ENCODE data around the gene LRCH2. TPM values are rescaled to one million over a fixed set of nuclear protein-coding genes. Genes with fewer than 3 reads are reported as not detected.

The LRCH2 gene
- total RNA-seq, 1 experiment from 2014 or later = 0.89 TPM

DNA sequence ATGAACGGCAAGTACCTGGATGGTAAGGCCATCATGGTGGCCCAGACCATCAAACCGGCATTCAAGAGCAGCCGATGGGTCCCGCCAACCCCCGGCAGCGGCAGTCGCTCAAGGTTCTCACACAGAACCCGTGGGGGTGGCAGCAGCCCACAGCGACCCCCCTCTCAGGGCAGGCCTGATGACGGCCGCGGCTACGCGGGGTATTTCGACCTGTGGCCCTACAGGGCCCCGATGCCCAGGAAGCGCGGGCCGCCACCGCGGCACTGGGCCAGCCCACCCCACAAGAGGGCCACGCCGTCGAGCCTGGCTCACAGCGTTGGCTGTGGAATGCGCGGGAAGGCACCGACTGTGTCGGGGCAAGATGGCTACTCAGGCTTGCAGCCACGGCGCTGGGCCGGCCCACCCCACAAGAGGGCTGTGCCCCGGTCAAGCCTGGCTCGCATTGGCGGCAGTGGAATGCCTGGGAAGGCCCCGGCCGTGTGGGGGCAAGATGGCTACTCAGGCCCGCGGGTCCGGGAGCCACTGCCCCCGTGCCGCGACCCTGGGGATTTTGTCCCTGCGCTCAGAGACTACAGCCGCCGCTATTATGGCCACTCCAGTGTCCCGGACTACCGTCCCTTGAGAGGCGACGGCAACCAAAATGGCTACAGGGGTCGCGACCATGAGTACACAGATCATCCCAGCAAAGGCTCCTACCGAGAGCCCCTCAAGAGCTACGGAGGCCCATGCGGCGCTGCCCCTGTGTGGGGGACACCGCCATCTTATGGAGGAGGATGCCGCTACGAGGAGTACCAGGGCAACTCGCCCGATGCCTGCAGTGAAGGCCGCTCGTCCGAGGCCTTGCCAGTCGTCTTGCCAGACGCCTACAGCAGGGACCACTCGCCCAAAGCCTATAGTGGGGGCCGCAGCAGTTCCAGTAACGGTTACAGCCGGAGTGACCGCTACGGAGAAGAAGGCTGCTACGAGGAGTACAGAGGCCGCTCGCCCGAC, 44.0 kb downstream of the LRCH2 start:
- DNase-seq (ENCODE audit: low read depth in 1 of 2, low spot score in 2 of 2) = no peak
- no peaks in the 10 kb centered on the region for H3K36me3 ChIP-seq

GRCh38 chrX:115189110-115189509, 44.8 kb downstream of the LRCH2 start, which contains the start of gene RBMXL3:
Gene RBMXL3, plus strand, starts transcription at chrX:115189410. Its CDS starts 32 bp downstream, at chrX:115189442.
- Histone ChIP-seq H3K4me3 (no peak within 1 kb of the TSS), H3K36me3 (no peaks in the 10 kb centered on the region), H3K4me1 (replicated peaks) (no peaks in the 10 kb centered on the region), H3K27me3 (replicated peaks) (no peaks in the 10 kb centered on the region), H3K9me3 (replicated peaks) (no peaks in the 10 kb centered on the region), H3K27ac (no peak within 1 kb of the TSS)
- no peak for DNase-seq (ENCODE audit: low read depth in 1 of 2, low spot score in 2 of 2)

More for the DNA sequence above, 44.0 kb downstream of the LRCH2 start:
- Histone ChIP-seq H3K9me3 (replicated peaks) (no peaks in the 10 kb centered on the region), H3K4me1 (replicated peaks) (no peaks in the 10 kb centered on the region), H3K27ac (no peak overlapping the region), H3K27me3 (replicated peaks) (no peaks in the 10 kb centered on the region), H3K4me3 (no peak overlapping the region)

- Histone ChIP-seq H3K27ac (no peak overlapping the region), H3K36me3 (no peaks in the 10 kb centered on the region), H3K9me3 (replicated peaks) (no peaks in the 10 kb centered on the region), H3K4me3 (no peak overlapping the region), H3K4me1 (replicated peaks) (no peaks in the 10 kb centered on the region), H3K27me3 (replicated peaks) (no peaks in the 10 kb centered on the region)
- no peak for DNase-seq (ENCODE audit: low read depth in 1 of 2, low spot score in 2 of 2)
These were observed 49.9 kb downstream of the LRCH2 start for GRCh38 chrX:115183980-115184379.

GRCh38 chrX:115178473-115178872, 55.4 kb downstream of the LRCH2 start:
- H3K4me3 ChIP-seq = no peak overlapping the region

DNA sequence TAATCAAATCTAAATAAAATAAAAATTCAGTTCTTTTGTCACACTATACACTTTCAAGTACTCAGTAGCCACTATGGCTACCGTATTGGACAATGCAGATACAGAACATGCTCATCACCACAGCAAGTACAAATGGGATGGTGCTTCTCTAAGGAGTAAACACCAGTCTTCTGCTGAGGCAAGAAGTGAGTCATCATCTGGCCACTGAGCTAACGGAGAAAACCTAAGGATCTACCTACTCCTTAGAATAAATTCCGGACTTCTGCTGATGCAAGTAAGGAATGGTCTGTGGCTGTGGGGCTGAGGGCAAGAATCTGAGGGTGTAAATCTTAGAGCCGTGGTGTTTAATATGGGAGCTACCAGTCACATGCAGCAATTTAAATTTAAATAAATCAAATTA, 56.0 kb downstream of the LRCH2 start:
- Histone ChIP-seq H3K27ac (no peak overlapping the region), H3K27me3 (replicated peaks) (no peaks in the 10 kb centered on the region), H3K4me1 (replicated peaks) (no peaks in the 10 kb centered on the region), H3K4me3 (no peak overlapping the region), H3K36me3 (no peaks in the 10 kb centered on the region), H3K9me3 (replicated peaks) (no peaks in the 10 kb centered on the region)
- DNase-seq (ENCODE audit: low read depth in 1 of 2, low spot score in 2 of 2) = no peak

More at GRCh38 chrX:115178473-115178872, 55.4 kb downstream of the LRCH2 start:
- H3K27ac ChIP-seq = no peak overlapping the region
- no peak for DNase-seq (ENCODE audit: low read depth in 1 of 2, low spot score in 2 of 2)
- H3K9me3 ChIP-seq (replicated peaks) = no peaks in the 10 kb centered on the region
- no peaks in the 10 kb centered on the region for H3K4me1 ChIP-seq (replicated peaks)
- H3K36me3 ChIP-seq = no peaks in the 10 kb centered on the region
- H3K27me3 ChIP-seq (replicated peaks) = no peaks in the 10 kb centered on the region

DNA sequence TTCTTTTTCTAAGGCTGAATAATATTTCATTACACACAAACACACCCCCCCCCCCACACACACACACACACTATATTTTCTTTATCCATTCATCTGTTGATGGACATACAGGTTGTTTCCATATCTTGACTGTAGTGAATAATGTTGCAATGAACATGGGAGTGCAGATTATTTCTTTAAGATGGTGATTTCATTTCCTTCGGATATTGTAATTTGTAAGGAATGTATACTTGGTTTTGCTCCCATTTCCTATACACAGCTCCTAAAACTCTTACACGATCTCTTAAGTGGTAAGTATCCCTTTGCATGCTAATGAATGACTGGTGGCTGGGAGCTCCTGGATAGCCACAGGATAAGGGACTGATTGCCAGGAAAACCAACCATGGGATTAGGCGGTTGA, 59.3 kb downstream of the LRCH2 start:
- H3K4me1 ChIP-seq (replicated peaks) = no peaks in the 10 kb centered on the region
- DNase-seq (ENCODE audit: low read depth in 1 of 2, low spot score in 2 of 2) = no peak
- H3K36me3 ChIP-seq = no peaks in the 10 kb centered on the region
- H3K27me3 ChIP-seq (replicated peaks) = no peaks in the 10 kb centered on the region
- H3K27ac ChIP-seq = no peak overlapping the region
- no peaks in the 10 kb centered on the region for H3K9me3 ChIP-seq (replicated peaks)
- no peak overlapping the region for H3K4me3 ChIP-seq

DNA sequence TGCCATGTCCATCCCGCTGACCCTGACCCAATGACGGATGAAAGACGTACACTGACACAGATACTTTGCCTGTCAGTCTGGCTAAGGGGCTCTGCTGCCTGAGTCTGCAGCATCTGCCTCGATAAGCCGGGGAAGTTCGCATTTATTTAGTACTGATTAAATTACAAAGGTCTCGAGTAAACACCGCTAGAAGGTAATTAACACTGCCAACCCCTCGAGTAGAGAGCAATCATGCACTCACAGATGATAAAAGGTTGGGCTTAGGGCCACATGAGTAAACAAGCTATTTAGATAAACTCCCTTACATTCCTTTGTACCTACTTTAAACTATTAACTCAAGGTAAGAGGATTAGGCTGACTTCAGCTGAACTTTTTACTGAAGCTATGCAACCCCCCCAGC, 60.7 kb downstream of the LRCH2 start:
- no peak for DNase-seq (ENCODE audit: low read depth in 1 of 2, low spot score in 2 of 2)
- Histone ChIP-seq H3K4me1 (replicated peaks) (no peaks in the 10 kb centered on the region), H3K27ac (no peak overlapping the region), H3K4me3 (no peak overlapping the region), H3K36me3 (no peaks in the 10 kb centered on the region), H3K9me3 (replicated peaks) (no peaks in the 10 kb centered on the region), H3K27me3 (replicated peaks) (no peaks in the 10 kb centered on the region)

DNA sequence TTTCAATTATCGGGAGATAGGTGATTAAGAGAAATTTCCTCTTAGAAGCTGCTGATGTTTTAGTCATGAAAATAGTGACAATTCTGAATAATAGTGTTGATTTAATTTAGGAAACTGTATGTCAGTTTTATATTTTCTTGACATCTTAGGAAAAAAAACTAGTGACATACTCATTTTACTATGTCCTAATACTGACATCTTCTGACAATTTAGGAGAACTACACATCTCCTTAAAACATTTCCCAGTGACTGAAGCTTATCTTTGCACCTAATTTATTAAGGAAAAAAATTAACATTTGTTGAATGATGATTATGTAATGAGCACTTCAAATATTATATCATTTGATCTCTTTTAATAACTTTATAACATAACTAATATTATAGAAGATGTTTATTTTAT, 86.7 kb downstream of the LRCH2 start:
- no peaks in the 10 kb centered on the region for H3K27me3 ChIP-seq (replicated peaks)
- H3K36me3 ChIP-seq = no peaks in the 10 kb centered on the region
- no peak overlapping the region for H3K4me3 ChIP-seq
- H3K4me1 ChIP-seq (replicated peaks) = no peaks in the 10 kb centered on the region
- H3K27ac ChIP-seq = no peak overlapping the region
- no peaks in the 10 kb centered on the region for H3K9me3 ChIP-seq (replicated peaks)
- no peak for DNase-seq (ENCODE audit: low read depth in 1 of 2, low spot score in 2 of 2)

DNA sequence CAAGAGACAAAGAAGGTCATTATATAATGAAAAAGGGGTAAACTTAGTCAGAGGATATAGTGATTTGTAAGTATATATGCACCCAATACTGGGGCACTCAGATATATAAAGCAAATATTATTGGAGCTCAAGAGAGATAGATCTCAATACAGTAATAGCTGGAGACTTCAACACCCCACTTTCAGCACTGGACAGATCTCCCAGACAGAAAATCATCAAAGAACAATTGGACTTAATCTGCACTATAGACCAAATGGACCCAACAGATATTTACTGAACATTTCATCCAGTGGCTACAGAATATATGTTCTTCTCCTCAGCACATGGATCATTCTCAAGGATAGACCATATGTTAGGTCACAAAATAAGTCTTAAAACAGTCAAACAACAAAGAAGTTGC, 91.8 kb downstream of the LRCH2 start:
- Histone ChIP-seq H3K36me3 (no peaks in the 10 kb centered on the region), H3K4me1 (replicated peaks) (no peaks in the 10 kb centered on the region), H3K9me3 (replicated peaks) (no peaks in the 10 kb centered on the region), H3K27me3 (replicated peaks) (no peaks in the 10 kb centered on the region), H3K27ac (no peak overlapping the region), H3K4me3 (no peak overlapping the region)
- DNase-seq (ENCODE audit: low read depth in 1 of 2, low spot score in 2 of 2) = no peak

DNA sequence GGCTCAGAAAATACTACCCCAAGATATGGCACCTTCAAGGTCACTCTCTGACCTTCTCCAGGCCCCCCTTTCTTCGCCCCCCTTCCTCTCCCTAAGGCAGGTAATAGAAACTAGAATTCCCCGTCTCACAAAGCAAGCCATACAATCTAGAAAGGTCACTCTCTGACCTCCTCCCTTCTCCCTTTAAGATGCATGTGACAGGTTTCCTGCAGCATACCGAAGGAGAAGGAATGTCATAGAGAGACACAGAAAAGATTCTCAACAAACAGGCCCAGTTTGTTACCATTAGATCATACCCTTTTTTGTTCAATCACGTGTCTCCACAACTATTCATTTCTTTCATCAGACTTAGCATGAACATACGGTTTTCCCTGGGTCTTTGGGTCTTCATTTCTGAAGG, 95.9 kb downstream of the LRCH2 start:
- Histone ChIP-seq H3K4me1 (replicated peaks) (no peaks in the 10 kb centered on the region), H3K4me3 (no peak overlapping the region), H3K9me3 (replicated peaks) (no peaks in the 10 kb centered on the region), H3K27me3 (replicated peaks) (no peaks in the 10 kb centered on the region), H3K27ac (no peak overlapping the region), H3K36me3 (no peaks in the 10 kb centered on the region)
- DNase-seq (ENCODE audit: low read depth in 1 of 2, low spot score in 2 of 2) = no peak

DNA sequence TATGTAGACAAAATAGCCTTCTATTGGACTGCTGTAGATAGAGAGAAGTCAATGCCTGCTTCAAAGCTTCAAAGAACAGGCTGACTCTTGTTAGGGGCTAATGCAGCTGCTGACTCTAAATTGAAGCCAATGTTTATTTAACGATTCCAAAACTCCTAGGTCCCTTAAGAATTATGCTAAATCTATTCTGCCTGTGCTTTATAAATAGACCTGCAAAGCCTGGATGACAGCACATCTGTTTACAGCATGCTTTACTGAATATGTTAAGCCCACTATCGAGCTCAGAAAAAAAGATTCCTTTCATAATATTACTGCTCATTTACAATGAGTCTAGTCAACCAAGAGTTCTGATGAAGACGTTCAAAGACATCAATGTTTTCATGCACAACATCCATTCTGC, 99.5 kb downstream of the LRCH2 start:
- Histone ChIP-seq H3K27ac (no peak overlapping the region), H3K4me1 (replicated peaks) (no peaks in the 10 kb centered on the region), H3K27me3 (replicated peaks) (no peaks in the 10 kb centered on the region), H3K9me3 (replicated peaks) (no peaks in the 10 kb centered on the region), H3K4me3 (no peak overlapping the region), H3K36me3 (no peaks in the 10 kb centered on the region)
- no peak for DNase-seq (ENCODE audit: low read depth in 1 of 2, low spot score in 2 of 2)

GRCh38 chrX:115112411-115112810, 121.5 kb downstream of the LRCH2 start:
- DNase-seq (ENCODE audit: low read depth in 1 of 2, low spot score in 2 of 2) = no peak
- Histone ChIP-seq H3K9me3 (replicated peaks) (no peaks in the 10 kb centered on the region), H3K27me3 (replicated peaks) (no peaks in the 10 kb centered on the region)

GRCh38 chrX:115098897-115099296, 135.0 kb downstream of the LRCH2 start:
- H3K9me3 ChIP-seq (replicated peaks) = no peaks in the 10 kb centered on the region
- no peak overlapping the region for H3K4me3 ChIP-seq
- no peaks in the 10 kb centered on the region for H3K27me3 ChIP-seq (replicated peaks)
- H3K4me1 ChIP-seq (replicated peaks) = no peaks in the 10 kb centered on the region
- H3K36me3 ChIP-seq = no peaks in the 10 kb centered on the region
- H3K27ac ChIP-seq = no peak overlapping the region
- no peak for DNase-seq (ENCODE audit: low read depth in 1 of 2, low spot score in 2 of 2)

More at GRCh38 chrX:115112411-115112810, 121.5 kb downstream of the LRCH2 start:
- no peak overlapping the region for H3K4me3 ChIP-seq
- no peaks in the 10 kb centered on the region for H3K36me3 ChIP-seq
- H3K4me1 ChIP-seq (replicated peaks) = no peaks in the 10 kb centered on the region
- H3K27ac ChIP-seq = no peak overlapping the region

DNA sequence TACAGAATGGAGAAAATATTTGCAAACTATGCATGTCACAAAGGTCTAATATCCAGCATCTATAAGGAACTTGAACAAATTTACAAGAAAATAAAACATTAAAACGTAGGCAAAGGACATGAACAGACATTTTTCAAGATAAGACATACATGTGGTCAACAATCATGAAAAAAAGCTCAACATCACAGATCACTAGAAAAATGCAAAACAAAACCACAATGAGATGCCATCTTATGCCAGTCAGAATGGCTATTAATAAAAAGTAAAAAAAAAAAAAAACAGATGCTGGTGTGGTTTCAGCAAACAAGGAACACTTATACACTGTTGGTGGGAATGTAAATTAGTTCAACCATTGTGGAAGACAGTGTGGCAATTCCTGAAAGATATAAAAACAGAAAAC, 140.7 kb downstream of the LRCH2 start:
- Histone ChIP-seq H3K27me3 (replicated peaks) (no peaks in the 10 kb centered on the region), H3K4me1 (replicated peaks) (no peaks in the 10 kb centered on the region)
- no peak for DNase-seq (ENCODE audit: low read depth in 1 of 2, low spot score in 2 of 2)

More for the DNA sequence above, 140.7 kb downstream of the LRCH2 start:
- H3K27ac ChIP-seq = no peak overlapping the region
- no peak overlapping the region for H3K4me3 ChIP-seq
- no peaks in the 10 kb centered on the region for H3K36me3 ChIP-seq
- H3K9me3 ChIP-seq (replicated peaks) = no peaks in the 10 kb centered on the region
